ENCODE data around the gene CST7.

Gene CST7

DNA sequence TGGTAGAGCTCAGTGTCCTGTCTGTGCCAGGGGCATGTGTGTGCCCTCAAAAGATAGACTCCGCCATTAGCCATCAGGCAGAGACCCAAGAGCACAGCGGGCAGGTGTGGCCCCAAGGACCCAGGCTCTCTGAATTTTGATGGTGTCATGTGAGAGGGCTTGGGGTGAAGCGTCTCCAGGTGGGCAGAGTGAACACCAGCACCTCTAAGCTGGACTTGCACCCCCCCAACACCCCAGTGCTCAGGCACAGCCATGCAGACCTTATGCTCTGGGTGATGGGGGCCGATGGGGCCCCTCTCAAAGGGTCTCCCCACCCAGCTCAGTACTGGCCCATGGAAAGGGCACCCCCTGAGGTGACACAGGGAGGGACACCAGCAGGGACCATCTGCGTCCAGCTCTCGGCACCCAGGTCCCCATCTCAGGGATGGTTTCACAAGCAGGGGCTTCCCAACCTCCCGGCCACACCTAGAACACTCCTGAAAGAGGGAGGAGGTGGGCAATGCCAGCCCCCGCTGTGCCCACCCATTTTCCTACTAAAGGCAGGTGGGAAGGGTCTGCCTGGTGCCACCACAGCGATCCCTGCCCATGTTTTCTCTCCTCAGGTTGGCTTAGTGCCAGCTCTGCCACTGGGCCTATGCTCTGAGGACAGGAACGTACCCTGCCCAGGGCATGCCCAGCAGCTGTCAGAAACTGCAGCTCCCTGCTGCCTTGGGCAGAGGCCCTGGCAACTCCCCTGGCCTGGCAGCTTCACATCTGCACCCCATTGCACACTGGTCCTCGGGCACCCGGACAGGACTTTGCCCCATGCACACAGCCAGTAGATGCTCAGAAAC is 3.5 kb downstream of the CST7 start:
- no peak for TF ChIP-seq ZNF274 (IDR thresholded peaks at IDR 0.05; ENCODE audit: low read depth, low read length)
- H3K4me3 ChIP-seq (ENCODE audit: low read length): no peak overlapping the region

DNA sequence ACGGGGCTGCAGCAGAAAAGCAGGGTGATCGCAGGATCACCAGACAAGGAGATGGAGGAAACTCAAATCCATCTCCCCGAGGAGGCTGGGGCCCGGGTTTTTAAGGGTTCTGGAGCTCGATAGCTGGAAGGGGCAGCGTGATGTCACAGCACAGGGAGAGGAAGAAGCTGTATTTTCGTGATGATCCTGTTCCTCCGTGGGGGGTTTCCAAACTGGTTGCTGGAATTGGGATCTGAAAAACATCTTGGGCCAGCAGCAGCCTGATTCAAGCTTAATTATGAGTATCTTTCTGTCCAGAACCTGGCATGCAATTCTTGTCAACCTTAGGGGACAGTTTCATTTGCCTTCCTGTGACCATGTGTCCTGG is 4.1 kb downstream of the CST7 start:
- no peak for TF ChIP-seq ZNF274 (IDR thresholded peaks at IDR 0.05; ENCODE audit: low read depth, low read length)
- no peak overlapping the region for H3K4me3 ChIP-seq (ENCODE audit: low read length)

DNA sequence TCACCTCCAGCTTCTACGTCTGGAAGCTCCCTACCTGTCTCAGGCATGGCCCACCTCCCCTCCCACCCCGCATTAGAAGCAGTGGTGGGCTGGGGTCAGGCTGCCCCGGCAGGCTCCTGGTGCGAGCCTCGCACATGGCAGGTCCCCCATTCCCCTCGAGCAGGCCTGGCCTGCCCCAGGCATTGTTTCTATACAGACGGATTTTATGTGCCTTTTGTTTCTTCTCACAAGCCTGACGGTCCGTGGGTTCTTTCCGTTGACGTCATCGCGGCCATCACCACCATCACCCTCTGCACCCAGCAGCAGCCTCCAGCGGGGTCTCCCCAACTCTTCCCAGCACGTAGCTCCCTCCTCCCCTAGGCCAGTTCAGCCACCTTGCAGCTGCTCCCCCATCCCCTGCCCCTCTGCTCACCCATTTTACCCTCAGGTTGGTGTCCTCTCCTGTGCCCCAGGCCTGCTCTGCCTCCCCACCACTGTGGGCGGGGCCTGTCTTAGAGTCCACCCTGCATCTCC is 4.6 kb downstream of the CST7 start:
- no peak for TF ChIP-seq ZNF274 (IDR thresholded peaks at IDR 0.05; ENCODE audit: low read depth, low read length)
- no peak overlapping the region for H3K4me3 ChIP-seq (ENCODE audit: low read length)

DNA sequence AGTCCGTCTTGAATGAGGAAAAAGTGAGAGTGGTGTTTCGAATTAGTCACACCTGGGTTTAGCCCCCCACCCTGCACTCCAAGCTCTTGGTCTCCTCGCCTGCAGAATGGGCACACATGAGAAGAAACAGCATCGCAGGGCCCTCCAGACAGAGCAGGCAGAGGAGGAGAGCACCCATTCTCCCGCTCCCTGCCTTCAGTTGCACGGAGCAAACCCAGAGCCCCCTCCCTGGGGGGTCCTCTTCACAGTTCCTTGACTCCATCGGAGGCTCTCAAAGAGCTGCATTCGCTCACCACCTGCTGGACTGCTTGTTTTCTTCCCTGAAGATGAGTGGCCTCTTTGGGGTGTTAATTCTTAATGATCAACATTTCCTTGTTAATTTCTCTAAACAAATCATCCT is 5.1 kb downstream of the CST7 start:
- no peak for TF ChIP-seq ZNF274 (IDR thresholded peaks at IDR 0.05; ENCODE audit: low read depth, low read length)
- H3K4me3 ChIP-seq (ENCODE audit: low read length): no peak overlapping the region

DNA sequence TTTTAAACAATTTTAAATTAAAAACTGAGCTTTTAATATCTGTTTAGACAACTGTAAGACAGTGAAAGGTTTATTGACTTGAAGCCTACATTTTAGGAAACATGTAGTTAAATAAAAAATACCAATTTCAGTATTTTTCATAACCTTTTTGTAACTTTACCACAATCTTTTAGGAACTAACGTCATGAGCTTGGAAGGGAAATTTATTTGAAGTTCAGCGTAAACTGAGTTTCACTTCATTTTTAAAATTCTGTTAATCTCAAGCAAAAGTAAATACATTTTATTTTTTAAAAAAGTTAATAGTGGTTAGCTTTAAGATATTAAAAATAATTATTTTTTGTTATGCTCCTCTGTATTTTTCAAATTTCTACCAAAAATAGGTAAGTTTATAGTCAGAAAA is 5.5 kb downstream of the CST7 start:
- H3K4me3 ChIP-seq (ENCODE audit: low read length): no peak overlapping the region
- TF ChIP-seq ZNF274 (IDR thresholded peaks at IDR 0.05; ENCODE audit: low read depth, low read length): no peak

DNA sequence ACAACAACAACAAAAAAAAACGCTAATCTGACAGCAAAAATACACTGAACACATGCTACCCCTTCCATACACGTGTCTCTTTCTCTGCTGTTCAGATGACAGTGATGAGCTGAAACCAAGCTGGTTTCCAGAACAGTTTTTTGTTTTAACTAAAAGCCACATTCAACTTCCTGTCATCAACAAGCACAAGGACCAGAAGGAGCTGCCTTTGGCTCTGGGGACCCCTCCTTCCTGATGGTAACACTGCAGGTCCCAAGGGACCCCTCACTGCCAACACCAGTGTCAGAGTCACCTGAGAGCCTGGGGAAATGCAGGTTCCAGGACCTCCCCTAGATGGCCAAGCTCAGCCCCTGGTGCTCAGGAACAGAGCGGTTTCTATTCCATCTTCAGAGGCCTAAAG is 6.0 kb downstream of the CST7 start:
- no peak overlapping the region for H3K4me3 ChIP-seq (ENCODE audit: low read length)
- no peak for TF ChIP-seq ZNF274 (IDR thresholded peaks at IDR 0.05; ENCODE audit: low read depth, low read length)

DNA sequence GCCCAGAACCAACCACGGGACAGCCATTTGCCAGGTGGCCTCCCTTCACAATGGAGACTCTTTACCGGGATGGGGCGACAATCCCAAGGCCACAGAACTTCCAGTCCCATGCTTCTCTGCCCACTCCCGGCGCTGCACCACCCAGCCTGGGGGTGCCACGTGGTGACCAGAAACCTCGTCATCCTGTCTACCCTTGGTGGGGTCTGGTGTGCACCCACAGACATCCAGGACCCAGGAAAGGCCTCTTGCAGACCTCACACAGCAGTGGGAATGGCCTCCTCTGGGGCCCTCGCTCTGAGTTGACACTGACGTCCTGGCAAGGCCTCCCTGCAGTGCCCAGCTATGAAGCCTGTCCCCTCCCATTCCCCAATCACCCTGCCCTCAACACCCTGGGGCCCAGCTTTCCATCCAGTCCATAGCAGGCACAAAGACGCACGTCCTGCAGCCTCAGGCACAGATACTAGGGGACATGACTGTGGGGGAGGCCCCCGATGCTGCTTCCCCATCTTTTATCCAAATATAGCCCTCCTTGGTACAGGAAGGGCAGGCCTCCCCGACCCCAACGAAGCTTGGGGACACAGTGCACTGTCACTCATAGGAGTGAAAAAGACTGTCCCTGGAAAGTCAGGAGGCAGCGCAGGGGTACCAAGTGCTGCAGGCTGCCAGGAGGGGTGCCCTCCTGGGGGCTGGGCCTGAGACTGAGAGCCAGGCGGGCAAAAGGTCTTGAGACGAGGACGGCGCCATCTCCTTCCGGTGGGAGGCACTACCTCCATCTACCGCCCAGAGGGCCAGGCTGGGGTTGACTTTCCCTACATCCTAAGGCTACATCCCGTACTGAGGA is 7.2 kb downstream of the CST7 start:
- no peak for TF ChIP-seq ZNF274 (IDR thresholded peaks at IDR 0.05; ENCODE audit: low read depth, low read length)
- no peak overlapping the region for H3K4me3 ChIP-seq (ENCODE audit: low read length)

DNA sequence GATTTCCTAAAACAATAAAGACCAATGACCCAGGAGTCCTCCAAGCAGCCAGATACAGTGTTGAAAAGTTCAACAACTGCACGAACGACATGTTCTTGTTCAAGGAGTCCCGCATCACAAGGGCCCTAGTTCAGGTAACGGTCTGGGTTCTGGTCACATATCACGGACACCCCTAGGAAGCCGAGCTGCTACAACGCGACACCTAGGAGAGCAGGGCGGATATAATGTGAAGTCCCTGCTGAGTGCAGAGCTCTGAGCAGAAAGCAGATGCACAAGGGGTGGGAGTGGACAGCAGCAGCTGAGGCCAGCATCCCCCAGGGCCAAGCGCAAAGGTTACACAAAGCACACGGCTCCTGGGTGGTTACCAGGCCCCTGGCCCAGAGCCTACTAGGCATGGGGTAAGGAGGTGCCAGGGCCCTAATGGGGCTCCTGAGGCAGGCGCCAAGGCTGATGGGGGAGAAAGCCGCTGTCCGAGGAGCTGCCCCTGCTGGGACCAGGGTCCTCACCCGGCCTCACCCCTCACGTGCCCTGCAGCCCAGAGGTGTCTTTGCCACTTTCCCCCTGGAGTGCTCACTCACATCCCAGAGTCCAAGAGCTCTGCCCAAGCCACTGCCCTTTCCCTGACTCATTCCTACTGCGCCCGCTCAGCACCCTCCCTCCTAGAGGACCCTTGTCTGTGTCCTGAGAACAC is 8.4 kb downstream of the CST7 start:
- TF ChIP-seq ZNF274 (IDR thresholded peaks at IDR 0.05; ENCODE audit: low read depth, low read length): no peak
- no peak overlapping the region for H3K4me3 ChIP-seq (ENCODE audit: low read length)

DNA sequence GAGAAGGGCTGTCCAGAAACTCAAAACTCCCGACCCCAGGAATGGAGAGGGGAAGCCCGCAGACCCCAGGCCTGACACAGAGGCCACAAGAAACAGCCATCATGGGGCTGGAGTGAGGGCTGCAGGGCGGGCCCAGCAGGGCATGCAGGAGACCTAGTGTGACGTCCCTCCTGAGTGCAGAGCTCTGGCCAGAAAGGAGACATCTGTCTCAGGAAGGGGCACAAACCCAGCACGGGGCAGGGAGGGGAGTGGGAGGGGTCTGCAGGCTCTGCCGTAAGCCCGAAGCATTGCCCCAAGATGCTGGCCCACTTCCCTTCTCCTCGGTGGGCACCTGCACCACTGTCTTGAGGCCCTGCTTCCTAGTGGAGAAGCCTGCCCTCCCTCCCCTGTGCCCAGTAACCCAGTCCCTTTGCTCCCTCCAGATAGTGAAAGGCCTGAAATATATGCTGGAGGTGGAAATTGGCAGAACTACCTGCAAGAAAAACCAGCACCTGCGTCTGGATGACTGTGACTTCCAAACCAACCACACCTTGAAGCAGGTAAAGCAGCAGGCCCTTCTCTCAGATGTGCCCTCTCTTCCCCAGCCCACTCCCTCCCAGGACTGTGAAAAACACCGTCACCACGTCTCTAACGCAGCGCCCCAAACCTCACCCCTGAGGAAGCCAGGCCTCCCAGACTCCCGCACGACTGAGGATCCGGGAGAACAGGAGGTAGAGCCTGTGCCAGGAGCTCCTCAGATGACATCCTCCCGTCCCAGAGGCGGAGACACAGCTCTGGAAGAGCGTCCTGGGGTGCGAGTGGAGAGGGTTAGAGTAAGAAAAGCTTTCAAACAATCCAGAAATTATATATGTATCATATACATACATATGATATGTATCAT is 9.7 kb downstream of the CST7 start:
- H3K4me3 ChIP-seq (ENCODE audit: low read length): no peak overlapping the region
- TF ChIP-seq ZNF274 (IDR thresholded peaks at IDR 0.05; ENCODE audit: low read depth, low read length): no peak

DNA sequence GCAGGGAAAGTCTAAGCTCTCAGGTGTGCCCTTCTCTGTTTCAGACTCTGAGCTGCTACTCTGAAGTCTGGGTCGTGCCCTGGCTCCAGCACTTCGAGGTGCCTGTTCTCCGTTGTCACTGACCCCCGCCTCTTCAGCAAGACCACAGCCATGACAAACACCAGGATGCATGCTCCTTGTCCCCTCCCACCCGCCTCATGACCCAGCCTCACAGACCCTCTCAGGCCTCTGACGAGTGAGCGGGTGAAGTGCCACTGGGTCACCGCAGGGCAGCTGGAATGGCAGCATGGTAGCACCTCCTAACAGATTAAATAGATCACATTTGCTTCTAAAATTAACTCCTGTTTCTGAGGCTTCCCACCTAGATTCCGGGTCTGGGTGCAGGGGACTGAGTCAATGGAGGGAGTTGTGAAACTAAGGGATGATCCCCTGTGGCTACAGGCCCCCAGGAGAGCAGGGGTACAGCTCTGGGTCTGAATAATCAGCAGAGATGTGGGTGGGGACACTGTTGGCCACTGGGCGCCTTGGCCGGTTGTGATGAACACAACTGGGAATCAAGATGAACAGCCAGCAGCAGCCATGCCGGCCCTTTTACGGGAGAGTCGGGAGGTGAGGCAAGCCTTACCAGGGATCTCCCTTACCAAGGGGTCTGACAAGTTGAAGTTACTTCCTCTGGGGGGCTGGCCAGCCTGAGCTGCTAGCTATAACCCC is 10.7 kb downstream of the CST7 start:
- no peak for TF ChIP-seq ZNF274 (IDR thresholded peaks at IDR 0.05; ENCODE audit: low read depth, low read length)
- H3K4me3 ChIP-seq (ENCODE audit: low read length): no peak overlapping the region

DNA sequence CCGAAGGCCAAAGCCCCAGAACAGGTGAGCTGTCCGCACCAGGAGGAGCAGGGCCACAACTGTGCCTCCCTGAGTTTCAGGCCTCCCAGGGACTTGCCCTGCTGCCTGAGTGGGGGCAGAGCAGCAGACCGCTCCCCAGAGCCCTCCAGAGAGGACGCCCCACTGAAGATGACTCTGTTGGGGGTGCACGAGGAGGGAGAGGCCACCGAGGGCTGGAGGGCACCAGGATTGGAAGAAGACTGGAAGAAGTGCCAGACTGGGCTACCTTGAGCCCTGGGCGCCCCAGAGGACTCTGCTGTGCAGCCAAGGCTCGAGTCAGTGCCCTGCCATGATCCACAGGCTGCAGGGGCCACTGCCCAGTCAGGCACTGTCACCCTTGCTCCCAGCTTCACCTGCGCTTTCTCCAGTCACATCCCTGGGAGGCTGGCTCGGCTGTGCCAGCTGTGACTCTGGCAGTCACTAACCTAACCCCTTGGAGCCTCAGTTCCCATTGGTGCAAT is 11.3 kb downstream of the CST7 start:
- no peak overlapping the region for H3K4me3 ChIP-seq (ENCODE audit: low read length)
- TF ChIP-seq ZNF274 (IDR thresholded peaks at IDR 0.05; ENCODE audit: low read depth, low read length): no peak

DNA sequence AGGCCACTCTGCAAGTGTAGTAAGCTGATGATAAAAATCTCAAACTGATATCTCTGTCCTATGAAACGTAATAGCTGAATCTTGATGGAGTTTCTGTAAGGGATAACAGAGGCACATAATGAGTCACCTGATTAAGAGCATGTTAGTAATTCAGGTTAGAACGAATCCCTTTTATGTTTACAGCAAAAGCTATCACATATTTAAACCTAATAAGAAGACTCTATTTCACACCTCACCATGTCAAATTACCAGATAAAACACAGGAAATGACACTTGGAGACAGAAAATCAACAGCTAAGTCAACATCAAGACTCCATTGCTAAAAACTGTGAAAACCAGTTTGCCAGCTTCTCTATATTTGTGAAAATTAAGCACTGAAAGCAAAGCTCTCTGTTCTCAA is 11.8 kb downstream of the CST7 start:
- H3K4me3 ChIP-seq (ENCODE audit: low read length): no peak overlapping the region
- no peak for TF ChIP-seq ZNF274 (IDR thresholded peaks at IDR 0.05; ENCODE audit: low read depth, low read length)

All from GM08714 (cell line).